ENCODE data around the gene DGKE. TPM values are rescaled to one million over a fixed set of nuclear protein-coding genes. Genes with fewer than 3 reads are reported as not detected.

The DGKE gene
- total and polyA plus RNA-seq, 2 donors (not counting 3 experiments of a cell fraction or from before 2014, with no cell fraction given): 4.9 to 22.9 TPM

DNA sequence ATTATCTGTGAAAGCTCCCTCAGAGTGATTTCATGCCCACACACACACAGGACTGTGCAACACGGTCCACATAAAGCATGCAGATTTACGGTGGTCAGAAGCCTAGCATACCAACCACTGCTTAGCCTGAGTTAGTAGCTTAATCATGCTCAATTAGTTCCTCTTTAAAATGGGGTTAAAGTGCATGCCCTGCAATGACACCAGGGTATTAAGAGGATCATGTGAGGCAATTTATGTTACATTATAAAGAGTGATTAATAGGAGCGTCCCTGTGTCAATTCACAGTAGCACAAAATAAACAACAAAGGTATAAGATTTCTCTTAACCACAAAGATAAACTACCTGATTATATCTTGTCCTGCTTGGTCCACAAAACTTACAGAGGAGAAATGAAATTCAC, 40.0 kb upstream of the DGKE start:
- no peaks in the 10 kb centered on the region for H3K9me3 ChIP-seq (replicated peaks; ENCODE audit: control insufficient read depth, insufficient read depth, low read length)
- POLR2A ChIA-PET: no interaction called here
- H3K4me1 ChIP-seq (ENCODE audit: control insufficient read depth, extremely low read depth, insufficient read depth, low read length): no peaks in the 10 kb centered on the region
- no peaks in the 10 kb centered on the region for H3K9me1 ChIP-seq (replicated peaks; ENCODE audit: control insufficient read depth, extremely low read depth, insufficient read depth, low read length)
- no peaks in the 10 kb centered on the region for H3K36me3 ChIP-seq (ENCODE audit: control insufficient read depth in 2 of 2, extremely low read depth in 1 of 2, insufficient read depth in 2 of 2, low read length in 2 of 2)
- CTCF ChIA-PET: interaction anchor here (1.0 to 1.3 kb wide), 4 partner anchors 13 to 97 kb away, joined by 3 to 4 read pairs (median 4); no protein-coding TSS in a partner anchor
- no peak overlapping the region for H2AFZ ChIP-seq (ENCODE audit: low read depth, low read length)
- no peaks in the 10 kb centered on the region for H3K79me2 ChIP-seq (ENCODE audit: control insufficient read depth, insufficient read depth, low read length)
- H3K27me3 ChIP-seq (ENCODE audit: control insufficient read depth in 2 of 2, insufficient read depth in 2 of 2, low read length in 2 of 2): peaks cover 0 to 3% of the 10 kb centered on the region in 2 experiments
- H3K4me3 ChIP-seq (replicated peaks in 1 of 3; ENCODE audit: insufficient read depth in 1 of 3, low read depth in 1 of 3, low read length in 3 of 3): no peak overlapping the region
- no peak overlapping the region for H3K4me2 ChIP-seq (ENCODE audit: insufficient read depth, low read length)
- dilution Hi-C loops (cut with MboI; ENCODE audit: extremely low pct_ligation_motif_present, low sequenced_read_pairs) (no loop called here), intact Hi-C loops (cut with micrococcal nuclease) (no loop called here)
- no peak overlapping the region for H3K27ac ChIP-seq (ENCODE audit: insufficient read depth, low read depth, low read length)
- no peak for FAIRE-seq
- TF ChIP-seq EZH2 (IDR thresholded peaks at IDR 0.05; ENCODE audit: borderline replicate concordance, low read depth, low read length, severe bottlenecking): no peak
- TF ChIP-seq POLR2A (IDR thresholded peaks at IDR 0.05; ENCODE audit: low read depth, low read length): no peak
- TF ChIP-seq GATA2 (IDR thresholded peaks at IDR 0.05; ENCODE audit: insufficient read depth, insufficient read length, low read depth, low read length): no peak
- TF ChIP-seq, protein P1, sequence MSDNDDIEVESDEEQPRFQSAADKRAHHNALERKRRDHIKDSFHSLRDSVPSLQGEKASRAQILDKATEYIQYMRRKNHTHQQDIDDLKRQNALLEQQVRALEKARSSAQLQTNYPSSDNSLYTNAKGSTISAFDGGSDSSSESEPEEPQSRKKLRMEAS (IDR thresholded peaks at IDR 0.05; ENCODE audit: insufficient read depth, insufficient read length): no peak
- no peak for TF ChIP-seq FOS (IDR thresholded peaks at IDR 0.05; ENCODE audit: borderline replicate concordance, insufficient read depth, low read length)
- TF ChIP-seq, protein P2, sequence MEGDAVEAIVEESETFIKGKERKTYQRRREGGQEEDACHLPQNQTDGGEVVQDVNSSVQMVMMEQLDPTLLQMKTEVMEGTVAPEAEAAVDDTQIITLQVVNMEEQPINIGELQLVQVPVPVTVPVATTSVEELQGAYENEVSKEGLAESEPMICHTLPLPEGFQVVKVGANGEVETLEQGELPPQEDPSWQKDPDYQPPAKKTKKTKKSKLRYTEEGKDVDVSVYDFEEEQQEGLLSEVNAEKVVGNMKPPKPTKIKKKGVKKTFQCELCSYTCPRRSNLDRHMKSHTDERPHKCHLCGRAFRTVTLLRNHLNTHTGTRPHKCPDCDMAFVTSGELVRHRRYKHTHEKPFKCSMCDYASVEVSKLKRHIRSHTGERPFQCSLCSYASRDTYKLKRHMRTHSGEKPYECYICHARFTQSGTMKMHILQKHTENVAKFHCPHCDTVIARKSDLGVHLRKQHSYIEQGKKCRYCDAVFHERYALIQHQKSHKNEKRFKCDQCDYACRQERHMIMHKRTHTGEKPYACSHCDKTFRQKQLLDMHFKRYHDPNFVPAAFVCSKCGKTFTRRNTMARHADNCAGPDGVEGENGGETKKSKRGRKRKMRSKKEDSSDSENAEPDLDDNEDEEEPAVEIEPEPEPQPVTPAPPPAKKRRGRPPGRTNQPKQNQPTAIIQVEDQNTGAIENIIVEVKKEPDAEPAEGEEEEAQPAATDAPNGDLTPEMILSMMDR (IDR thresholded peaks at IDR 0.05; ENCODE audit: extremely low read depth in 1 of 2, insufficient read depth in 1 of 2, low read depth in 1 of 2, low read length in 2 of 2): no peak
- TF ChIP-seq MYC (IDR thresholded peaks at IDR 0.05; ENCODE audit: low read depth, low read length): no peak
- TF ChIP-seq JUN (IDR thresholded peaks at IDR 0.05; ENCODE audit: borderline replicate concordance, insufficient read depth, insufficient read length, low read depth): no peak
- TF ChIP-seq POLR2AphosphoS5 (IDR thresholded peaks at IDR 0.05; ENCODE audit: insufficient read depth, low read depth, low read length): no peak
- BruUV-seq (replicated peaks): no TSS peak
- no peak overlapping the region for H3K9ac ChIP-seq (replicated peaks; ENCODE audit: extremely low read depth, insufficient read depth, low read length)
- DNase-seq (ENCODE audit: low read depth, low spot score): no peak
- no peaks in the 10 kb centered on the region for H4K20me1 ChIP-seq (replicated peaks; ENCODE audit: control insufficient read depth, extremely low read depth, insufficient read depth, low read length)

Measured in endothelial cell of umbilical vein (primary cell).